Ovary (tissue), 3 donors: Measurements from ENCODE around the gene GPR157.

Experiments used
- EP300 ChIP-seq: sonication (generic); formaldehyde crosslinking; IDR thresholded peaks from one replicate; pipeline ENCODE4 v1.6.1; 2017; ENCODE audit warnings: antibody characterized with exemption
- POLR2A ChIP-seq: fragments of 450-650 bp; IDR thresholded peaks from one replicate; pipeline ENCODE4 v1.6.1; 2017; ENCODE audit warnings: antibody characterized with exemption, mild to moderate bottlenecking, moderate library complexity
- TF ChIP-seq, protein P1 (sequence below), 3 donors: fragments of 450-650 bp in 2 of 3; fragments of 200-600 bp in 1 of 3; IDR thresholded peaks; one replicate each; pipeline versions ENCODE4 v1.5.1 to v1.8.0; 2016 to 2022; ENCODE audit warnings: antibody characterized with exemption in 3 of 3, mild to moderate bottlenecking in 1 of 3
- donor health status: DM: no; HTN: no; CAD: no.

GRCh38 chr1:9174243-9174642, 45.3 kb upstream of the GPR157 start:
- TF ChIP-seq, protein P1, sequence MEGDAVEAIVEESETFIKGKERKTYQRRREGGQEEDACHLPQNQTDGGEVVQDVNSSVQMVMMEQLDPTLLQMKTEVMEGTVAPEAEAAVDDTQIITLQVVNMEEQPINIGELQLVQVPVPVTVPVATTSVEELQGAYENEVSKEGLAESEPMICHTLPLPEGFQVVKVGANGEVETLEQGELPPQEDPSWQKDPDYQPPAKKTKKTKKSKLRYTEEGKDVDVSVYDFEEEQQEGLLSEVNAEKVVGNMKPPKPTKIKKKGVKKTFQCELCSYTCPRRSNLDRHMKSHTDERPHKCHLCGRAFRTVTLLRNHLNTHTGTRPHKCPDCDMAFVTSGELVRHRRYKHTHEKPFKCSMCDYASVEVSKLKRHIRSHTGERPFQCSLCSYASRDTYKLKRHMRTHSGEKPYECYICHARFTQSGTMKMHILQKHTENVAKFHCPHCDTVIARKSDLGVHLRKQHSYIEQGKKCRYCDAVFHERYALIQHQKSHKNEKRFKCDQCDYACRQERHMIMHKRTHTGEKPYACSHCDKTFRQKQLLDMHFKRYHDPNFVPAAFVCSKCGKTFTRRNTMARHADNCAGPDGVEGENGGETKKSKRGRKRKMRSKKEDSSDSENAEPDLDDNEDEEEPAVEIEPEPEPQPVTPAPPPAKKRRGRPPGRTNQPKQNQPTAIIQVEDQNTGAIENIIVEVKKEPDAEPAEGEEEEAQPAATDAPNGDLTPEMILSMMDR (IDR thresholded peaks at IDR 0.05): no peak
- TF ChIP-seq EP300: no peak
- no peak for TF ChIP-seq POLR2A
